H1 (cell line): Measurements from ENCODE around the gene LENG1. TPM values are rescaled to one million over a fixed set of nuclear protein-coding genes. Genes with fewer than 3 reads are reported as not detected.

Experiments
- CTCF ChIA-PET: fragments of 300-600 bp; sonication (Branson Sonifier 250); formaldehyde crosslinking; loops from one replicate; lab custom pipeline; 2021; ENCODE audit not compliant: partially characterized antibody; lab: Charles Lee
- POLR2A ChIA-PET: fragments of 300-600 bp; sonication (Branson Sonifier 250); formaldehyde crosslinking; loops from one replicate; lab custom pipeline; 2021; ENCODE audit warnings: inconsistent platforms; ENCODE audit not compliant: partially characterized antibody; lab: Charles Lee
- DNase-seq, 2 experiments: peaks; one replicate each; pipeline versions ENCODE4 v3.0.0 to v3.0.0-alpha.2; 2010 to 2022; ENCODE audit warnings: low spot score in 2 of 2, low read depth in 1 of 2, mixed read lengths in 1 of 2
- FAIRE-seq: peaks from 2 replicates; lab custom pipeline; 2011; peaks lifted over from hg19 to GRCh38; lab: Jason Lieb, UNC
- H2AFZ ChIP-seq: 2 replicates; pipeline ENCODE4 v1.8.1; 2012; ENCODE audit warnings: low read length, inconsistent platforms
- H2AK5ac ChIP-seq: 2 replicates; pipeline ENCODE4 v1.6.1; 2013; ENCODE audit warnings: low read depth, low read length
- H2BK120ac ChIP-seq: replicated peaks from 2 replicates; pipeline ENCODE3; 2013; ENCODE audit warnings: low read depth, low read length, inconsistent platforms
- H2BK12ac ChIP-seq: 2 replicates; pipeline ENCODE4 v1.6.1; 2013; ENCODE audit warnings: low read depth, low read length
- H2BK15ac ChIP-seq: 2 replicates; pipeline ENCODE4 v1.6.1; 2013; ENCODE audit warnings: low read length
- H2BK20ac ChIP-seq: 2 replicates; pipeline ENCODE4 v1.6.1; 2013; ENCODE audit warnings: low read length
- H2BK5ac ChIP-seq: 2 replicates; pipeline ENCODE4 v1.6.1; 2013; ENCODE audit warnings: low read depth, low read length
- H3K14ac ChIP-seq: 2 replicates; pipeline ENCODE4 v1.6.1; 2013; ENCODE audit warnings: inconsistent platforms; ENCODE audit not compliant: insufficient read length
- H3K18ac ChIP-seq: 2 replicates; pipeline ENCODE4 v1.6.1; 2013; ENCODE audit warnings: low read length; ENCODE audit errors: extremely low read depth
- H3K23ac ChIP-seq: 2 replicates; pipeline ENCODE4 v1.6.1; 2013; ENCODE audit warnings: inconsistent platforms; ENCODE audit not compliant: insufficient read length
- H3K23me2 ChIP-seq: 2 replicates; pipeline ENCODE4 v1.6.1; 2013; ENCODE audit warnings: low read depth, low read length
- H3K27ac ChIP-seq: 2 replicates; pipeline ENCODE4 v1.6.1; 2011; ENCODE audit warnings: low read depth, low read length, inconsistent platforms
- H3K27me3 ChIP-seq, 4 experiments: replicated peaks in 1 of 4; 1 replicate in 1 of 4; 2 replicates in 3 of 4; pipeline versions ENCODE4 v1.6.1 to v1.8.1; 2011 to 2013; ENCODE audit warnings: low read length in 3 of 4, mild to moderate bottlenecking in 3 of 4, inconsistent platforms in 2 of 4, mixed read lengths in 2 of 4, moderate library complexity in 1 of 4; ENCODE audit not compliant: control insufficient read depth in 3 of 4, insufficient read depth in 3 of 4; ENCODE audit errors: extremely low read depth in 1 of 4
- H3K36me3 ChIP-seq, 4 experiments: 2 replicates each; pipeline versions ENCODE4 v1.6.1 to v1.8.1; 2011 to 2013; ENCODE audit warnings: mild to moderate bottlenecking in 4 of 4, low read length in 3 of 4, moderate library complexity in 2 of 4, control low read depth in 1 of 4, inconsistent platforms in 1 of 4; ENCODE audit not compliant: insufficient read depth in 4 of 4, control insufficient read depth in 2 of 4
- H3K4ac ChIP-seq: replicated peaks from 2 replicates; pipeline ENCODE3; 2013; ENCODE audit warnings: low read length, low read depth, mixed read lengths, inconsistent platforms; ENCODE audit not compliant: insufficient read length
- H3K4me1 ChIP-seq, 4 experiments: replicated peaks in 1 of 4; 1 replicate in 1 of 4; 2 replicates in 3 of 4; pipeline versions ENCODE4 v1.6.1 to v1.8.1; 2011 to 2013; ENCODE audit warnings: low read length in 3 of 4, inconsistent platforms in 2 of 4, mixed read lengths in 1 of 4; ENCODE audit not compliant: insufficient read depth in 4 of 4, control insufficient read depth in 3 of 4
- H3K4me2 ChIP-seq, 2 experiments: 2 replicates each; pipeline versions ENCODE4 v1.6.1 to v1.8.1; 2011 to 2013; ENCODE audit warnings: low read depth in 2 of 2, low read length in 2 of 2, control low read depth in 1 of 2, inconsistent platforms in 1 of 2, mild to moderate bottlenecking in 1 of 2; ENCODE audit not compliant: insufficient read depth in 1 of 2
- H3K4me3 ChIP-seq, 4 experiments: fragments of 200-600, 300-600 bp in 1 of 4; sonication (generic), shearing (Covaris generic), sonication (Bioruptor Twin) in 1 of 4; 2 replicates each; pipeline versions ENCODE4 v1.5.1 to v1.8.1; 2011 to 2016; ENCODE audit warnings: low read length in 4 of 4, low read depth in 3 of 4, control low read depth in 2 of 4, inconsistent platforms in 2 of 4, mild to moderate bottlenecking in 2 of 4, mixed read lengths in 1 of 4, moderate library complexity in 1 of 4; ENCODE audit not compliant: insufficient read depth in 2 of 4; ENCODE audit errors: extremely low read depth in 1 of 4
- H3K56ac ChIP-seq: replicated peaks from 2 replicates; pipeline ENCODE3; 2013; ENCODE audit warnings: low read depth, mild to moderate bottlenecking, mixed read lengths, low read length, inconsistent platforms; ENCODE audit not compliant: insufficient read length
- H3K79me1 ChIP-seq: 2 replicates; pipeline ENCODE4 v1.6.1; 2013; ENCODE audit warnings: low read depth, low read length, control low read depth
- H3K79me2 ChIP-seq, 2 experiments: 2 replicates each; pipeline versions ENCODE4 v1.6.1 to v1.8.1; 2012 to 2013; ENCODE audit warnings: low read length in 2 of 2, mild to moderate bottlenecking in 2 of 2, inconsistent platforms in 1 of 2; ENCODE audit not compliant: insufficient read depth in 2 of 2, control insufficient read depth in 1 of 2
- H3K9ac ChIP-seq, 4 experiments: replicated peaks in 1 of 4; 1 replicate in 1 of 4; 2 replicates in 3 of 4; pipeline versions ENCODE4 v1.6.1 to v1.8.1; 2011 to 2013; ENCODE audit warnings: low read depth in 3 of 4, low read length in 3 of 4, control low read depth in 2 of 4, mild to moderate bottlenecking in 2 of 4, moderate library complexity in 2 of 4, inconsistent platforms in 1 of 4; ENCODE audit errors: extremely low read depth in 1 of 4
- H3K9me3 ChIP-seq, 2 experiments: 2 replicates each; pipeline versions ENCODE4 v1.6.1 to v1.8.1; 2012 to 2013; ENCODE audit warnings: mild to moderate bottlenecking in 2 of 2, moderate library complexity in 2 of 2, control low read depth in 1 of 2, inconsistent platforms in 1 of 2, low read depth in 1 of 2, low read length in 1 of 2, mixed read lengths in 1 of 2; ENCODE audit not compliant: insufficient read depth in 2 of 2
- H4K20me1 ChIP-seq, 2 experiments: replicated peaks in 1 of 2; 2 replicates each; pipeline versions ENCODE3 to v1.8.1; 2011 to 2013; ENCODE audit warnings: inconsistent platforms in 2 of 2, low read length in 2 of 2, mild to moderate bottlenecking in 1 of 2; ENCODE audit not compliant: insufficient read depth in 2 of 2, control insufficient read depth in 1 of 2
- H4K5ac ChIP-seq: 2 replicates; pipeline ENCODE4 v1.6.1; 2013; ENCODE audit warnings: low read length, low read depth, mixed read lengths, inconsistent platforms; ENCODE audit not compliant: insufficient read length
- H4K8ac ChIP-seq: 2 replicates; pipeline ENCODE4 v1.8.0; 2013; ENCODE audit warnings: mild to moderate bottlenecking, moderate library complexity, low read length, inconsistent platforms; ENCODE audit not compliant: insufficient read depth; ENCODE audit errors: extremely low read depth
- H4K91ac ChIP-seq: replicated peaks from 2 replicates; pipeline ENCODE3; 2013; ENCODE audit warnings: low read length, mixed read lengths, inconsistent platforms; ENCODE audit not compliant: insufficient read length
- ATF3 ChIP-seq: IDR thresholded peaks from 2 replicates; pipeline ENCODE4 v1.6.1; 2011; ENCODE audit warnings: low read depth, mild to moderate bottlenecking, low read length; ENCODE audit not compliant: insufficient read depth
- FOSL1 ChIP-seq: IDR thresholded peaks from 2 replicates; pipeline ENCODE4 v1.6.1; 2011; ENCODE audit warnings: mild to moderate bottlenecking, low read depth, low read length, moderate library complexity; ENCODE audit not compliant: insufficient read depth
- GABPA ChIP-seq: IDR thresholded peaks from 2 replicates; pipeline ENCODE4 v1.6.1; 2011; ENCODE audit warnings: mild to moderate bottlenecking, low read length, moderate library complexity, borderline replicate concordance; ENCODE audit not compliant: insufficient read depth
- POLR2A ChIP-seq, 2 experiments: IDR thresholded peaks; 1 replicate in 1 of 2; 2 replicates in 1 of 2; pipeline ENCODE4 v1.6.1; 2011; ENCODE audit warnings: low read depth in 2 of 2, low read length in 2 of 2, mild to moderate bottlenecking in 2 of 2; ENCODE audit errors: control extremely low read depth in 1 of 2
- POLR2AphosphoS5 ChIP-seq: IDR thresholded peaks from 2 replicates; pipeline ENCODE4 v1.6.1; 2011; ENCODE audit warnings: low read depth, low read length
- RFX5 ChIP-seq: IDR thresholded peaks from 2 replicates; pipeline ENCODE4 v1.6.1; 2011; ENCODE audit warnings: low read depth, low read length, improper control_type of control experiment, borderline replicate concordance
- SIX5 ChIP-seq: IDR thresholded peaks from 2 replicates; pipeline ENCODE4 v1.6.1; 2011; ENCODE audit warnings: mild to moderate bottlenecking, low read depth, low read length
- SP4 ChIP-seq: IDR thresholded peaks from 2 replicates; pipeline ENCODE4 v1.6.1; 2012; ENCODE audit warnings: low read length, inconsistent platforms
- TAF1 ChIP-seq: IDR thresholded peaks from 2 replicates; pipeline ENCODE4 v1.6.1; 2011; ENCODE audit warnings: mild to moderate bottlenecking, low read depth, low read length
- TBP ChIP-seq: IDR thresholded peaks from 2 replicates; pipeline ENCODE4 v1.6.1; 2011; ENCODE audit warnings: low read depth, low read length, improper control_type of control experiment
- ZNF274 ChIP-seq: IDR thresholded peaks from 2 replicates; pipeline ENCODE4 v1.7.0; 2012; ENCODE audit warnings: low read length, borderline replicate concordance; ENCODE audit errors: extremely low read depth
- WGBS, 2 experiments: shearing (Covaris generic) in 1 of 2; methylation state at CpG; one replicate each; pipeline versions ENCODE4 v1.1.6 to v1.1.7; 2013 to 2015; ENCODE audit warnings: low lambda C conversion rate in 2 of 2, mixed read lengths in 2 of 2, inconsistent platforms in 1 of 2, low coverage in 1 of 2, missing lambda C conversion rate in 1 of 2; ENCODE audit not compliant: insufficient replicate concordance in 2 of 2, insufficient coverage in 1 of 2, insufficient read length in 1 of 2; ENCODE audit errors: extremely low coverage in 1 of 2, missing lambda C conversion rate in 1 of 2; 5-methylcytosine and 5-hydroxymethylcytosine counted together
- polyA plus RNA-seq, 7 experiments: library from polyadenylated mRNA; depleted of rRNA in 3 of 7; stranded (reverse) in 5 of 7; unstranded in 2 of 7; fragments of >200 nt in 5 of 7; fragments of 200-250 nt in 2 of 7; gene quantifications; 1 replicate in 5 of 7; 2 replicates in 1 of 7; 4 replicates in 1 of 7; pipeline versions ENCODE4 v1.2.1 to v1.2.3, GENCODE V29; 2011 to 2013; ENCODE audit warnings: missing spikeins in 2 of 7, mixed read lengths in 2 of 7
- total RNA-seq: library from RNA; stranded (reverse); fragmentation: NEBNext Ultra II Directional; extraction: Animal tissue kit (Norgen Biotek cat#: 25700); gene quantifications from 2 replicates; pipeline ENCODE4 v1.2.1, GENCODE V29; 2021

Gene LENG1
- total and polyA plus RNA-seq, 2 of the 8 experiments (the other 6 are each of a cell fraction or from before 2014, with no cell fraction given), result 1.2 to 4.4 TPM

GRCh38 chr19:54189735-54190502 is 30.4 kb upstream of the LENG1 start:
- peak; percentile 96 for FAIRE-seq
- peak overlapping the region; percentile 30 for H3K4ac ChIP-seq
- TF ChIP-seq GABPA, result no peak
- TF ChIP-seq TAF1, result peak; percentile 69; the same call in 1 of the 2 replicates
- TF ChIP-seq SIX5, result no peak
- peak; percentile 94 for TF ChIP-seq SP4
- TF ChIP-seq ATF3, result no peak
- no peak for TF ChIP-seq FOSL1
- peak; percentile 95 for TF ChIP-seq POLR2AphosphoS5
- peak; percentile 5; the same call in 1 of the 2 replicates for TF ChIP-seq TBP
- TF ChIP-seq POLR2A (IDR thresholded peaks at IDR 0.05; ENCODE audit: control extremely low read depth in 1 of 2, low read depth in 2 of 2, low read length in 2 of 2), result peak; percentile 73 to 79; a peak in 2 of 3 replicates
- TF ChIP-seq RFX5, result no peak
- no peak for TF ChIP-seq ZNF274

More at GRCh38 chr19:54189735-54190502, 30.4 kb upstream of the LENG1 start:
- Histone ChIP-seq H3K79me2 (peaks cover 3 to 32% of the 10 kb centered on the region in 2 experiments; a peak in 3 of 4 replicates), H3K14ac (no peak overlapping the region), H4K8ac (peak overlapping the region; percentile 99), H2BK5ac (peak overlapping the region; percentile 100), H4K20me1 (peaks cover 0 to 10% of the 10 kb centered on the region in 2 experiments), H3K4me3 (peak overlapping the region; percentile 67 to 96 (median 83)), H3K23ac (no peak overlapping the region), H3K18ac (peak overlapping the region; percentile 99), H4K5ac (peak overlapping the region; percentile 97), H3K27ac (peak overlapping the region; percentile 99), H3K79me1 (peaks cover 13% of the 10 kb centered on the region), H3K36me3 (peaks cover 4 to 21% (median 7%) of the 10 kb centered on the region in 4 experiments; a peak in 7 of 8 replicates), H3K4me2 (peak overlapping the region; percentile 77 to 97), H2BK20ac (no peak overlapping the region), H2AK5ac (no peak overlapping the region), H3K23me2 (peaks cover 11% of the 10 kb centered on the region), H3K4me1 (peaks cover 3 to 12% (median 7%) of the 10 kb centered on the region in 4 experiments; a peak in 5 of 7 replicates), H2BK15ac (peak overlapping the region; percentile 94; the same call in 1 of the 2 replicates), H2AFZ (peak overlapping the region; percentile 85; the same call in 1 of the 2 replicates), H3K9ac (peak overlapping the region; percentile 67 to 99 (median 93)), H2BK12ac (peak overlapping the region; percentile 100), H3K56ac (peak overlapping the region; percentile 93), H2BK120ac (peak overlapping the region; percentile 50), H3K9me3 (no peaks in the 10 kb centered on the region), H4K91ac (peak overlapping the region; percentile 86), H3K27me3 (no peaks in the 10 kb centered on the region)
- WGBS, 2 experiments, result 1% methylated on average over 46 of the region's 65 CpGs; no CpG with 5 or more reads in 1 of the 2 experiments
- POLR2A ChIA-PET, result interaction anchor here (0.6 to 28.7 kb wide), 14 partner anchors 10 to 238 kb away, joined by 3 to 909 read pairs (median 6); partner anchors contain the start of genes CNOT3, LENG1, RPS9 and TMC4
- peak; percentile 100 for DNase-seq
- CTCF ChIA-PET, result interaction anchor here (0.5 to 2.3 kb wide), 9 partner anchors 9 to 202 kb away, joined by 3 to 7 read pairs (median 4); no protein-coding TSS in a partner anchor
